Brain pericyte (primary cell): ENCODE data around the gene GLT8D1.
"Not testable (repeated sequence)": the region's sequence is repeated elsewhere in the genome, so short reads cannot be mapped to it uniquely, and the experiment has no call there.

ENCODE experiments used
- DNase-seq: peaks from one replicate; pipeline ENCODE4 v3.0.0-alpha.2; 2012; ENCODE audit warnings: low read depth, low spot score

Gene GLT8D1, protein sequence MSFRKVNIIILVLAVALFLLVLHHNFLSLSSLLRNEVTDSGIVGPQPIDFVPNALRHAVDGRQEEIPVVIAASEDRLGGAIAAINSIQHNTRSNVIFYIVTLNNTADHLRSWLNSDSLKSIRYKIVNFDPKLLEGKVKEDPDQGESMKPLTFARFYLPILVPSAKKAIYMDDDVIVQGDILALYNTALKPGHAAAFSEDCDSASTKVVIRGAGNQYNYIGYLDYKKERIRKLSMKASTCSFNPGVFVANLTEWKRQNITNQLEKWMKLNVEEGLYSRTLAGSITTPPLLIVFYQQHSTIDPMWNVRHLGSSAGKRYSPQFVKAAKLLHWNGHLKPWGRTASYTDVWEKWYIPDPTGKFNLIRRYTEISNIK

GRCh38 chr3:52705688-52706686 lies at the start of gene GLT8D1, which contains the start of gene SPCS1:
GLT8D1 (minus strand) TSS chr3:52705791; CDS start chr3:52700460, 5,331 bp downstream.
SPCS1 (plus strand) TSS chr3:52706106; CDS start chr3:52706247, 141 bp downstream.
- peak; percentile 58 for DNase-seq

GRCh38 chr3:52754373-52754772 lies 48.8 kb upstream of the GLT8D1 start:
- no peak for DNase-seq

- no peak for DNase-seq
These were observed 46.6 kb upstream of the GLT8D1 start for GRCh38 chr3:52752045-52752660.

- DNase-seq, result no peak
These were observed 38.1 kb upstream of the GLT8D1 start for GRCh38 chr3:52743721-52744120.

DNA sequence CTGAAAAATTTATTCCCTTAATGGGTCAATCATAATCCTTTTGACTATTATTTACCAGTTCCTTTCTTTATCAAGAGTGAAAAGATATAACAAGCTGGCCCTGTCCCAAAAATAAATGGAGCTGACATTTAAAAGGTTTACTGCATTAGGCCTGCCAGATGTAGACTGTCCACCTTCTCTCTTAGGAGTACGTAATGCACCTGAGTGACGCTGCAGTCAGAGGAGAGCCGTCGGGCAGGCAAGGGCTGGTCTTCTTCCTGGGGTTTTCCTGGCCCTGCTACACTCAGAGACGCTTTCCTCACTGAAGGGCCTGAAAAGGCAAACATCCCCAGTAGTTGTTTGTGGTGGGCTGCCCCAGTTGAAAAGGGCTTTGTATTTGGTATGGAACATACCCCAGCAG lies 37.6 kb upstream of the GLT8D1 start:
- no peak for DNase-seq

DNA sequence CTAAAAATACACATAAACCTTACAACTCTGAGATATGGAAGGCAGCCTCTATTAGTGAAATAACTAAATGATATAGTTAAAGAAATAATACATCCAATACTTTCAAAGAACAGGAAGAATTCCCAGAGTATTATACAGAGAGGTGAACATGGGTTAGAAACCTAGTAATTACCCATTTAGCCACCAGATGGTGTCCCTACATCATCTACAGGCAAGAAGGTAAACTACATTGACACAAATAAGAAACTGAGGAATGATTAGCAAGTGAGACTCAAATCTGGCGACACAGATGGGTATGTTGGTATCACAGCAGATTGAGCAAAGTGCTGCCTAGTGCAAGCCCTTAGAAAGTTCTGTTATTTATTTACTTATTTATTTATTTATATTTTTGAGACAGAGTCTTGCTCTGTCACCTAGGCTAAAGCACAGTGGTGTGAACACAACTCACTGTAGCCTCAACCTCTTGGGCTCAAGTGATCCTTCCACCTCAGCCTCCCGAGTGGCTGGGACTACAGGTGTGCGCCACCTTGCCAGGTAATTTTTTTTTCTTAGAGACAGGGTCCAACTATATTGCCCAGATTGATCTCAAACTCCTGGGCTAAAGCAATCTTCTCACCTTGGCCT lies 36.9 kb upstream of the GLT8D1 start:
- no peak for DNase-seq

- DNase-seq, result no peak
These were observed 34.1 kb upstream of the GLT8D1 start for GRCh38 chr3:52739730-52740129.

- no peak for DNase-seq
These were observed 27.8 kb upstream of the GLT8D1 start for GRCh38 chr3:52733256-52733891.

DNA sequence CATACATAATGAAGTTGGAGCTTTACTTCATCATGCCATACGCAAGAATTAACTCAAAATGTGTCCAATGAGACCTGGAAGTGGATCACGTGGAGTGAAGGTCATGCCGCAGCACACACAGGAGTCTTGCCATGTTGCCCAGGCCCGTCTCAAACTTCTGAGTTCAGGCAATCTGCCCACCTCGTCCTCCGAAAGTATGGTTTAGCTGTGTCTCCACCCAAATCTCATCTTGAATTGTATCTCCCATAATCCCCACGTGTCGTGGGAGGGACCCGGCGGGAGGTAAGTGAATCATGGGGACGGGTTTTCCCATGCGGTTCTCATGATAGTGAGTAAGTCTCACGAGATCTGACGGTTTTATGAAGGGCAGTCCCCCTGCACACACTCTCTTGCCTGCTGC lies 26.0 kb upstream of the GLT8D1 start:
- DNase-seq, result no peak

DNA sequence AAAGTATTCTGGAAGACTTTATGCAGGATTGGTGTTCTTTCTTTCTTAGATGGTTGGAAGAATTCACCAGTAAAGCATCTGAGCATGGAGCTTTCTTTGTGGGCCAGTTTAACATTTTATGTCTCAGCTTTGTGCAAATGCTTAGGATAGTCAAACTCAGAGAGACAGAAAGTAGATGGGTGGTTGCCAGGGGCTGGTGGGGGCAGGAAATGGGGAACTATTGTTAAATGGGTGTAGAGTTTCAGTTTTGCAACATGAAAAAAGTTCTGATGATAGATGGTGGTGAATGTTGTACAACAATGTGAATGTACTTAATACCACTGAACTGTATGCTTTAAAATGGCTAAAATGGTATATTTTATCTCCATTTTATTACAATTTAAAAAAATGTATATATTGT lies 25.1 kb upstream of the GLT8D1 start:
- DNase-seq, result no peak

DNA sequence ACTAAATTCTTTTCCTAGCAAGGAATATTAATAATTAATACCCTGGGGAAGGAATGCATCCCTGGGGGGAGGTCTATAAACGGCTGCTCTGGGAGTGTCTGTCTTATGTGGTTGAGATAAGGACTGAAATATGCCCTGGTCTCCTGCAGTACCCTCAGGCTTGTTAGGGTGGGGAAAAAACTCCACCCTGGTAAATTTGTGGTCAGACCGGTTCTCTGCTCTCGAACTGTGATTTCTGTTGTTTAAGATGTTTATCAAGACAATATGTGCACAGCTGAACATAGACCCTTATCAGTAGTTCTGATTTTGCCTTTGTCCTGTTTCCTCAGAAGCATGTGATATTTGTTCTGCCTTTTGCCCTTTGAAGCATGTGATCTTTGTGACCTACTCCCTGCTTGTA lies 23.2 kb upstream of the GLT8D1 start:
- not testable (repeated sequence) for DNase-seq

DNA sequence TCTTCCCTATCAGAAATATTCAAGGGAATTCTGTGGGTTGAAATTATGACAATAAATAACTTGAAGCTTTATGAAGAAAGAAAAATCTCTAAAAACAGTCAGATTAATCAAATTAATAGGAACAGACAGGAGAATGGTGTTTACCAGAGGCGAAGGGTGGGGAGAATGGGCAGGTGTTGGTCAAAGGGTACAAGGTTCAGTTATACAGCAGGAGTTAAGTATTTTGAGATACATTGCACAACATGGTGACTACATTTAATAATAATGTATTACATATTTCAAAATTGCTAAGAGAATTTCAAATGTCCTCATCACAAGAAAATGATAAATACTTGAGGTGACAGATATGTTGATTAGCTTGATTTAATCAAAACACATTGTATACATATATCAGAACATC lies 18.9 kb upstream of the GLT8D1 start:
- DNase-seq, result no peak

DNA sequence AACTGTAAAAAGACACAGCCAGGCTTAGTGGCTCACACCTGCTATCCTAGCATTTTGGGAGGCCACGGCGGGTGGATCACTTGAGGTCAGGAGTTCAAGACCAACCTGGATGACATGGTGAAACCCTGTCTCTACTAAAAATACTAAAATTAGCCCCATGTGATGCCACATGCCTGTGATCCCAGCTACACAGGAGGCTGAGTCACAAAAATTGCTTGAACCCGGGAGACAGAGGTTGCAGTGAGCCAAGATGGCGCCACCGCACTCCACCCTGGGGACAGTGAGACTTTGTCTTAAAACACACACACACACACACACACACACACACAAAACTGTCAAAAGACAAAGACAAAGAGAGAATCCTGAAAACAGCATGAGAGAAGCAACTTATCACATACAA lies 18.3 kb upstream of the GLT8D1 start:
- no peak for DNase-seq

DNA sequence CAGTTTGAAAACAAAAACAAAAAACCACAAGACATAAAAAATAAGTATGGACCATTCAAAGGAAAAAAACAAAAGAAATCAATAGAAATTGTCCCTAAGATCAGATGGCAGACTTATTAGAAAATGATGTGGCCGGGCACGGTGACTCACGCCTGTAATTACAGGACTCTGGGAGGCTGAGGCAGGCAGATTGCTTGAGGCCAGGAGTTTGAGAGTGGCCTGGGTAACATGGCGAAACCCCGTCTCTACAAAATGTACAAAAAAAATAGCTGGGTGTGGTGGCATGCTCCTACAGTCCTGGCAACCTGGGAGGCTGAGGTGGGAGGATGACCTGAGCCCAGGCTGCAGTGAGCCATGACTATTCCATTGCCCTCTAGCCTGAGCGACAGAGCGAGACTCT lies 16.9 kb upstream of the GLT8D1 start:
- no peak for DNase-seq

DNA sequence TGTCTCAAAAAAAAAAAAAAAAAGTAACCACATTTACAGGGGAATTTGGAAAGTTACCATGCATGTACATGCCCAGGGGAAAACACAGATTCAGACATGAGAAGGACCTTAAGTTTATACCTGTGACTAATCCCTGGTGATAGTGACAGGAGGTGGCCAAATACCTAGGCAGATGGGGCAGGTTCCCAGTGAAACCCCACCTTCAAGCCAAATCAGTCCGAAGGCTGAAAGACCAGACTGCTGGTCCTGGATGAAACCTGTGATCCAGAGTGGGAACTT lies 16.1 kb upstream of the GLT8D1 start:
- DNase-seq, result no peak

- no peak for DNase-seq
These were observed 15.6 kb upstream of the GLT8D1 start for GRCh38 chr3:52721002-52721729.

DNA sequence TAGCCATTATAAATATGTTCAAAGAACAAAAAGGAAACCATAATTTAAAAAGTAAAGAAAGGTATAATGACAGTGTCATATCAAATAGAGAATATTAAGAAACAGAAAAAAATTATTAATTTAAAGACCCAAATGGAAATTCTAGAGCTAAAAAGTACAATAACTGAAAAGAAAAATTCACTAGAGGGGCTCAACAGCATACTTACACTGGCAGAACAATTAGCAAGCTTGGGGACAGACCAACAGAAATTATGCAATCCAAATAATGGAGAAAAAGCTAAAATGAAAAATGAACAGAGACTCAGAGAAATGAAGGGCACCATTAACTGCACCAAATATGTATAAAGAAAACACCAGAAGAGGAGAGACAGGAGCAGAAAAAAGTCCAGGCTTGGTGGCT lies 14.0 kb upstream of the GLT8D1 start:
- no peak for DNase-seq

DNA sequence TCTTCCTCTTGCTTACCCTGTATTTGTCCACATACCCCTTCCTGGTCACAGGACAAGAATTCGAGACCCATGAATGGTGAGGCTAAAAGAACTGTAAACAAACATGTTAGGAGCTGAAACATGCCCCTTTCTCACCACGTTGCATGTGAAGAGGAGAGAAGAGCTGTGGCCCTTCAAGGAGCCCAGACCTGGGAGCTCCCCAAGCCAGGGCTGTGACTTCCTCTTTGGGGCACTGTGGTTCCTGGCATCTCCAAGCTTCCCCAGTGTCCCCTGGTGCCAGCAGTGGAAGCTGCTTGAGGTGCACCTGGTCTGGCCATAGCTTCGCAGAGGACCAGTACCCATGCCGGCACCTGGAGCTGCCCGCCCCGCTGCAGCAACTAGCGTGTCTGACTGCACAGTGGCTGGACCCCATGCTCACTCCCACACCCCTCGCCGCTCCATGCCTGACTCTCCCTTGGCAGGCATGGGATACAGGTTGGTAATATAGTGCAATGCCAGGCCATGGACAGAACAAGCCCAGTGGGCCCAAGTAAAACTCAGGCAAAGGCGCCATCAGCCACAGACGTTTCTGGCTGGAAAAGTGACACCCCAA lies 10.2 kb upstream of the GLT8D1 start:
- no peak for DNase-seq

DNA sequence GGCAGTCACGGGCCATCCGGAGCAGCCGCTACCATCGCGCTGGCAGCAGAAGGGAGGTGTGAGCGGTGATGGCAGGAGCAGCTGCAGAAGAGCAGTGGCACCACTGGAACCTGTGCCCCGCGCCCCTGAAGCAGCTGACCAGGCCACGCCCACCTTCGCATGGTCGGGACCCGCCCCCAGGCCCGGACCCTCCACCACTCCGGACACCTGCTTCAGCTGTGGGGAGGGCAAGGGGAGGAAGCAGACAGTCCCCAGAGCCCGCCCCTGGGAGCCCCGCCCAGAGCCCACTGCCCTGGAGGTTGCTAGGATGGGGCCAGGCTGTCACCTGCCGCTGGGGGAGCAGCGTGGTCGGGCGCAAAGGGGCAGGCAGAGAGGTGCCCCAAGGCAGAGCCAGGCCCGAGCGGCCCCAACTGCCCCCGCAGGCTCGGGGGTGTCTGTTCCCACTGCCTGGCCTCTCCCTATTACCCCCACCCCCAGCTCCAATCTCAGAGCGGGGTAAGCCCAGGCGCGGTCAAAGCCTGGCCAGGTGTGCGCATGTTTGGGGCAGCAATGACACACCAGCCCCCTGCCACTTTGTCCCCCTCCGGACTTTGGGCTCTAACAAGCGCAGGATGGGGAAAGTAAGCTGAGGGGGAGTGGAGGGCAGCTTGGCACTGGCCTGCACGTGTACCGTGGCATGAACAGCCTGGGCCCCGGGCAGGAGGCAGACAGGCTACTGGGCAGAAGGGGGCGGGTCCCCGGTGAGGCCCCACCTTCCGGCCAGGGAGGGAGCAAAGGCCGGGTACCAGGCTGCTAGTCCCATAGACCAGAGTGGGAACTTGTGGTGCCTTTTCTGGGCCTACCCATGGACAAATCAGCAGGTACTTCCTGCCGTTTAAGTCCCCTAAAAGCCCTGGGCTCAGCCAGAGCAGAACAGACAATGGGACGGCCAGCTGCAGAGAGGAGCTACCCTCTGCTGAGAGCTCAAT lies 9.0 kb upstream of the GLT8D1 start:
- no peak for DNase-seq
